Motor neuron (in vitro differentiated cells): ENCODE results near the gene C19orf25. TPM values are rescaled to one million over a fixed set of nuclear protein-coding genes. Genes with fewer than 3 reads are reported as not detected.
"Not testable (repeated sequence)": the region's sequence is repeated elsewhere in the genome, so short reads cannot be mapped to it uniquely, and the experiment has no call there.

Source experiments
- ATAC-seq, 8 experiments: fragments of 200-7000 bp; cut with Tn5 transposase; replicated peaks in 6 of 8; 2 replicates each; pipeline ENCODE4 v1.8.0; 2021; ENCODE audit warnings: mild to moderate bottlenecking in 8 of 8, moderate library complexity in 8 of 8
- H3K27ac ChIP-seq, 2 donors: fragments of 250-450 bp; sonication (Bioruptor Pico); 2 replicates each; pipeline ENCODE4 v1.9.0; 2021; ENCODE audit warnings: antibody characterized with exemption in 2 of 2, mild to moderate bottlenecking in 2 of 2, moderate library complexity in 1 of 2
- H3K4me1 ChIP-seq, 2 donors: fragments of 250-450 bp; sonication (Bioruptor Pico); replicated peaks in 1 of 2; 2 replicates each; pipeline ENCODE4 v1.6.1; 2021; ENCODE audit warnings: antibody characterized with exemption in 2 of 2, mild to moderate bottlenecking in 2 of 2, moderate library complexity in 1 of 2
- H3K4me3 ChIP-seq, 5 donors: fragments of 250-450 bp; sonication (Bioruptor Pico); 2 replicates each; pipeline ENCODE4 v1.9.0; 2021; ENCODE audit warnings: antibody characterized with exemption in 5 of 5, mild to moderate bottlenecking in 5 of 5, moderate library complexity in 4 of 5
- WGBS, 10 experiments: fragments of 450-650 bp; shearing (Covaris generic); methylation state at CpG; one replicate each; pipeline ENCODE4 v1.0.0; 2022; 5-methylcytosine and 5-hydroxymethylcytosine counted together
- in situ Hi-C, 9 experiments: fragments of 400-800 bp; cut with MboI; loops; one replicate each; pipeline ENCODE4 v1.15.0; 2021; ENCODE audit warnings: low sequenced_read_pairs in 9 of 9, low pct_unique_long_range_greater_than_20kb in 2 of 9; ENCODE audit not compliant: unreplicated experiment in 9 of 9
- total RNA-seq, 8 experiments: library from RNA; unstranded; fragments of 300-600 nt; gene quantifications; 2 replicates each; pipeline versions ENCODE4 v1.2.3 to v1.2.4, GENCODE V29; 2022

The C19orf25 gene
- total RNA-seq, 8 experiments from 2014 or later, result 27.2 to 34.3 (median 32.7) TPM

- in situ Hi-C loops, result no loop called here
- ATAC-seq, result no peak
- Histone ChIP-seq H3K27ac (peak overlapping the region; percentile 79 to 80), H3K4me1 (peaks cover 14 to 15% of the 10 kb centered on the region in 2 donors), H3K4me3 (peak overlapping the region; percentile 37 to 47 (median 46))
- WGBS, 10 experiments, result no CpG with 5 or more reads among the region's 37 CpGs
Measured at GRCh38 chr19:1489463-1490310, 10.7 kb upstream of the C19orf25 start.

GRCh38 chr19:1488282-1488601, 9.2 kb upstream of the C19orf25 start:
- in situ Hi-C loops, result no loop called here
- 73% methylated on average over 3 of the region's 11 CpGs; no CpG with 5 or more reads in 9 of the 10 experiments for WGBS, 10 experiments
- ATAC-seq, result no peak
- H3K4me3 ChIP-seq, result no peak overlapping the region
- H3K4me1 ChIP-seq, result peaks cover 13% of the 10 kb centered on the region in 2 donors
- no peak overlapping the region for H3K27ac ChIP-seq

- Histone ChIP-seq H3K27ac (no peak overlapping the region), H3K4me3 (no peak overlapping the region), H3K4me1 (peaks cover 8% of the 10 kb centered on the region in 2 donors)
- no CpG with 5 or more reads among the region's 40 CpGs for WGBS, 10 experiments
- in situ Hi-C loops, result no loop called here
- no peak for ATAC-seq
Measured at GRCh38 chr19:1487576-1488281, 8.7 kb upstream of the C19orf25 start.

GRCh38 chr19:1486720-1487575, 7.9 kb upstream of the C19orf25 start:
- no CpG with 5 or more reads among the region's 56 CpGs for WGBS, 10 experiments
- no peak for ATAC-seq
- H3K4me3 ChIP-seq, result no peak overlapping the region
- no peak overlapping the region for H3K27ac ChIP-seq
- in situ Hi-C loops, result no loop called here
- peaks cover 7% of the 10 kb centered on the region in 2 donors for H3K4me1 ChIP-seq

GRCh38 chr19:1483979-1484428, 5.0 kb upstream of the C19orf25 start:
- in situ Hi-C loops, result no loop called here
- H3K27ac ChIP-seq, result no peak overlapping the region
- H3K4me1 ChIP-seq, result peaks cover 2 to 4% of the 10 kb centered on the region in 2 donors
- no peak overlapping the region for H3K4me3 ChIP-seq
- WGBS, 10 experiments, result 60 to 96% (median 88%) methylated on average over 1 to 5 of the region's 23 CpGs; no CpG with 5 or more reads in 7 of the 10 experiments
- no peak for ATAC-seq

GRCh38 chr19:1483131-1483978, 4.3 kb upstream of the C19orf25 start:
- Histone ChIP-seq H3K27ac (no peak overlapping the region), H3K4me3 (no peak overlapping the region), H3K4me1 (peaks cover 2 to 4% of the 10 kb centered on the region in 2 donors)
- in situ Hi-C loops, result no loop called here
- no peak for ATAC-seq
- no CpG with 5 or more reads among the region's 77 CpGs for WGBS, 10 experiments

GRCh38 chr19:1482361-1483130, 3.5 kb upstream of the C19orf25 start:
- H3K4me3 ChIP-seq, result no peak overlapping the region
- in situ Hi-C loops, result no loop called here
- peaks cover 5 to 10% of the 10 kb centered on the region in 2 donors for H3K4me1 ChIP-seq
- WGBS, 10 experiments, result 50 to 87% (median 85%) methylated on average over 2 to 11 of the region's 37 CpGs; no CpG with 5 or more reads in 6 of the 10 experiments
- no peak for ATAC-seq
- H3K27ac ChIP-seq, result no peak overlapping the region

- Histone ChIP-seq H3K4me3 (no peak overlapping the region), H3K4me1 (peaks cover 5 to 10% of the 10 kb centered on the region in 2 donors), H3K27ac (no peak overlapping the region)
- no peak for ATAC-seq
- in situ Hi-C loops, result no loop called here
- 68% methylated on average over 5 of the region's 36 CpGs; no CpG with 5 or more reads in 9 of the 10 experiments for WGBS, 10 experiments
Measured at GRCh38 chr19:1481893-1482360, 2.9 kb upstream of the C19orf25 start.

- H3K27ac ChIP-seq, result no peak overlapping the region
- peaks cover 5 to 10% of the 10 kb centered on the region in 2 donors for H3K4me1 ChIP-seq
- WGBS, 10 experiments, result 60 to 100% (median 79%) methylated on average over 1 to 10 of the region's 26 CpGs; no CpG with 5 or more reads in 4 of the 10 experiments
- no peak overlapping the region for H3K4me3 ChIP-seq
- ATAC-seq, result no peak
- in situ Hi-C loops, result no loop called here
Measured at GRCh38 chr19:1481224-1481892, 2.3 kb upstream of the C19orf25 start.

- ATAC-seq, in situ Hi-C loops, H3K27ac ChIP-seq, H3K4me3 ChIP-seq: not testable (repeated sequence)
- H3K4me1 ChIP-seq, result peaks cover 18 to 21% of the 10 kb centered on the region in 2 donors
- WGBS, 10 experiments, result 70 to 100% (median 91%) methylated on average over 1 to 4 of the region's 9 CpGs; no CpG with 5 or more reads in 3 of the 10 experiments
Measured at GRCh38 chr19:1477056-1477455, 2.0 kb downstream of the C19orf25 start.

- no peak overlapping the region for H3K27ac ChIP-seq
- H3K4me3 ChIP-seq, result no peak overlapping the region
- peaks cover 30 to 33% of the 10 kb centered on the region in 2 donors for H3K4me1 ChIP-seq
- 82 to 100% (median 96%) methylated on average over 1 to 17 of the region's 31 CpGs; no CpG with 5 or more reads in 2 of the 10 experiments for WGBS, 10 experiments
- ATAC-seq, result no peak
- in situ Hi-C loops, result no loop called here
Measured at GRCh38 chr19:1475751-1476437, 3.1 kb downstream of the C19orf25 start.
